BLaER1 treated with 17β-estradiol and CSF1 and Interleukin-3, amounts not matched to agents 10 nM and 100 nM (cell line): ENCODE data around the gene PLEKHM2.
"Not testable (repeated sequence)": the region's sequence is repeated elsewhere in the genome, so short reads cannot be mapped to it uniquely, and the experiment has no call there.

Experiments used
- H3K27ac ChIP-seq, 11 experiments: shearing (Covaris generic); formaldehyde crosslinking; 2 replicates each; pipeline ENCODE4 v1.8.1; 2022
- H3K27me3 ChIP-seq, 11 experiments: shearing (Covaris generic); formaldehyde crosslinking; 2 replicates each; pipeline ENCODE4 v1.8.1; 2022
- H3K36me3 ChIP-seq, 11 experiments: shearing (Covaris generic); formaldehyde crosslinking; 2 replicates each; pipeline ENCODE4 v1.8.1; 2022
- H3K4me1 ChIP-seq, 10 experiments: shearing (Covaris generic); formaldehyde crosslinking; 2 replicates each; pipeline ENCODE4 v1.8.1; 2022
- H3K4me2 ChIP-seq, 11 experiments: shearing (Covaris generic); formaldehyde crosslinking; 2 replicates each; pipeline ENCODE4 v1.8.1; 2022
- H3K4me3 ChIP-seq, 10 experiments: shearing (Covaris generic); formaldehyde crosslinking; 2 replicates each; pipeline ENCODE4 v1.8.1; 2022
- H3K9ac ChIP-seq, 11 experiments: shearing (Covaris generic); formaldehyde crosslinking; 2 replicates each; pipeline ENCODE4 v1.8.1; 2022
- H3K9me3 ChIP-seq, 11 experiments: shearing (Covaris generic); formaldehyde crosslinking; replicated peaks in 1 of 11; 2 replicates each; pipeline ENCODE4 v1.8.1; 2022
- H4K20me1 ChIP-seq, 11 experiments: shearing (Covaris generic); formaldehyde crosslinking; 2 replicates each; pipeline ENCODE4 v1.8.1; 2022
- Cebpa-rat ChIP-seq, 11 experiments: shearing (Covaris generic); IDR thresholded peaks; 2 replicates each; pipeline ENCODE4 v1.8.1; 2022

PLEKHM2 gene, protein sequence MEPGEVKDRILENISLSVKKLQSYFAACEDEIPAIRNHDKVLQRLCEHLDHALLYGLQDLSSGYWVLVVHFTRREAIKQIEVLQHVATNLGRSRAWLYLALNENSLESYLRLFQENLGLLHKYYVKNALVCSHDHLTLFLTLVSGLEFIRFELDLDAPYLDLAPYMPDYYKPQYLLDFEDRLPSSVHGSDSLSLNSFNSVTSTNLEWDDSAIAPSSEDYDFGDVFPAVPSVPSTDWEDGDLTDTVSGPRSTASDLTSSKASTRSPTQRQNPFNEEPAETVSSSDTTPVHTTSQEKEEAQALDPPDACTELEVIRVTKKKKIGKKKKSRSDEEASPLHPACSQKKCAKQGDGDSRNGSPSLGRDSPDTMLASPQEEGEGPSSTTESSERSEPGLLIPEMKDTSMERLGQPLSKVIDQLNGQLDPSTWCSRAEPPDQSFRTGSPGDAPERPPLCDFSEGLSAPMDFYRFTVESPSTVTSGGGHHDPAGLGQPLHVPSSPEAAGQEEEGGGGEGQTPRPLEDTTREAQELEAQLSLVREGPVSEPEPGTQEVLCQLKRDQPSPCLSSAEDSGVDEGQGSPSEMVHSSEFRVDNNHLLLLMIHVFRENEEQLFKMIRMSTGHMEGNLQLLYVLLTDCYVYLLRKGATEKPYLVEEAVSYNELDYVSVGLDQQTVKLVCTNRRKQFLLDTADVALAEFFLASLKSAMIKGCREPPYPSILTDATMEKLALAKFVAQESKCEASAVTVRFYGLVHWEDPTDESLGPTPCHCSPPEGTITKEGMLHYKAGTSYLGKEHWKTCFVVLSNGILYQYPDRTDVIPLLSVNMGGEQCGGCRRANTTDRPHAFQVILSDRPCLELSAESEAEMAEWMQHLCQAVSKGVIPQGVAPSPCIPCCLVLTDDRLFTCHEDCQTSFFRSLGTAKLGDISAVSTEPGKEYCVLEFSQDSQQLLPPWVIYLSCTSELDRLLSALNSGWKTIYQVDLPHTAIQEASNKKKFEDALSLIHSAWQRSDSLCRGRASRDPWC

DNA sequence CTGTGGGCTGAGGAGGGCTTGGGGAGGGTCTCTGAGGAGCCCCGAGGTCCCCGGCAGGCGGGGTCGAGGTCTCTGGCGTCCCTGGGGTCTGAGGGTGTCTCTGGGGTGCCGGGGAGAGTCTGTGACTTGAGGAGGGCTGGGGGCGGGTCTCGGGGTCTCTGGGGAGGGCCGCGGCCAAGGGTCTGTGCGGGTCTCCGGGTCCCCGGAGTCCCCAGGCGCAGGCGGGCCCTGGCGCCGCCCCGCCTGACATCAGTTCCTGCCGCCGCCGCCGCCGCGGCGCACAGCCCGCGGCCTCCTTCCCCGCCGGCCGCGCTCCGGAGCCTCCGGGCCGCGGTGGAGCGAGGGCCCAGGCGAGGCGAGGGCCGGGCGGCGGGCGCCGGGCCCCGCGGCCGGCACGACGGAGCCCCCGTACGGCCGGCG is at the start of gene PLEKHM2:
TSS of gene PLEKHM2 (plus strand) at position 279 of the 420 bp plus-strand sequence. CDS start 239 bp downstream, outside the sequence.
- Histone ChIP-seq H3K27ac (peak within 1 kb of the TSS; percentile 92 to 100 (median 97)), H3K4me1 (peaks cover 42 to 81% (median 57%) of the 10 kb centered on the region in 10 experiments), H3K27me3 (no peaks in the 10 kb centered on the region), H3K4me3 (peak within 1 kb of the TSS; percentile 81 to 98 (median 94)), H4K20me1 (peaks cover 30 to 47% (median 44%) of the 10 kb centered on the region in 11 experiments; a peak in 21 of 22 replicates), H3K4me2 (peak within 1 kb of the TSS; percentile 84 to 98 (median 97)), H3K36me3 (peaks cover 9 to 24% (median 17%) of the 10 kb centered on the region in 11 experiments; a peak in 20 of 22 replicates), H3K9me3 (peaks cover 0 to 7% (median 0%) of the 10 kb centered on the region in 11 experiments; a peak in 1 of 22 replicates), H3K9ac (peak within 1 kb of the TSS; percentile 95 to 100 (median 97))
- TF ChIP-seq Cebpa-rat (IDR thresholded peaks at IDR 0.05), result no peak

DNA sequence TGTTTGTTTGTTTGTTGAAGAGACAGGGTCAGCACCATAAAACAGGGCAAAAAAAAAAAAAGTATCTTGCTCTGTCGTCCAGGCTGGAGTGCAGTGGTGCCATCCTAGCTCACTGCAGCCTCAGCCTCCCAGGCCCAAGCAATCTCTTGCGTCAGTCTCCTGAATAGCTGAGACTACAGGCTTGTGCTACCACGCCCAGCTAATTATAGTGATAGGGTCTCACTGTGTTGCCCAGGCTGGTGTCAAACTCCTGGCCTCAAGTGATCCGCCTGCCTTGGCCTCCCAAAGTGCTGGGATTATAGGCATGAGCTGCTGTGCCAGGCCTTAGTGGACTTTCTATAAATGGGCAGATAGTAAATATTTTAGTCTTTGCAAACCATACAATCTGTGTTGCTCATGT is 47.7 kb upstream of the PLEKHM2 start:
- Histone ChIP-seq H3K27me3 (no peaks in the 10 kb centered on the region), H3K9ac (no peak overlapping the region), H3K4me2 (no peak overlapping the region), H3K4me3 (no peak overlapping the region), H3K4me1 (no peaks in the 10 kb centered on the region), H4K20me1 (peaks cover 0 to 60% (median 44%) of the 10 kb centered on the region in 11 experiments; a peak in 20 of 22 replicates), H3K27ac (no peak overlapping the region), H3K36me3 (peaks cover 100% of the 10 kb centered on the region in 11 experiments), H3K9me3 (no peaks in the 10 kb centered on the region)
- no peak for TF ChIP-seq Cebpa-rat (IDR thresholded peaks at IDR 0.05)

DNA sequence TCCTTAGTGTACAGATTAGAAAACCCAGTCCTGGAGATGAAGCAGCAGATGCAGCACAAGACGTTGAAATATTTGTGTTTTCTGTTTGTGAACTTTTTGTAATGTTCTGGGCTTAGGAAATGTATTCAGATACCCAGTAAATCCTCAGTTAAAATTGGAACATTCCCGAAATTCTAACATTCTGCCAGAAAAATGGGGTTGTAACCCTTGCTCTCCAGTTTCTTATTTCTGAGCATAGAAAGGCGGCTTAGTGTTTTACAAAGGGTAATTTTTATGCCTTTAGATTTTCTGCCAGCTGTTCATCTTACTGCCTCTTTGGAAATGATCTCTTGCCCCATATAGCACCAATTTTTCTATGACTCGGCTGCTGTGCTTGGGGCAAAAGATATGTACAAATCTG is 46.3 kb upstream of the PLEKHM2 start:
- Histone ChIP-seq H3K27me3 (no peaks in the 10 kb centered on the region), H3K4me1 (no peaks in the 10 kb centered on the region), H3K4me2 (no peak overlapping the region), H3K9me3 (no peaks in the 10 kb centered on the region), H4K20me1 (peaks cover 0 to 63% (median 45%) of the 10 kb centered on the region in 11 experiments; a peak in 20 of 22 replicates), H3K27ac (no peak overlapping the region), H3K36me3 (peaks cover 99 to 100% (median 100%) of the 10 kb centered on the region in 11 experiments), H3K4me3 (no peak overlapping the region), H3K9ac (no peak overlapping the region)
- no peak for TF ChIP-seq Cebpa-rat (IDR thresholded peaks at IDR 0.05)

DNA sequence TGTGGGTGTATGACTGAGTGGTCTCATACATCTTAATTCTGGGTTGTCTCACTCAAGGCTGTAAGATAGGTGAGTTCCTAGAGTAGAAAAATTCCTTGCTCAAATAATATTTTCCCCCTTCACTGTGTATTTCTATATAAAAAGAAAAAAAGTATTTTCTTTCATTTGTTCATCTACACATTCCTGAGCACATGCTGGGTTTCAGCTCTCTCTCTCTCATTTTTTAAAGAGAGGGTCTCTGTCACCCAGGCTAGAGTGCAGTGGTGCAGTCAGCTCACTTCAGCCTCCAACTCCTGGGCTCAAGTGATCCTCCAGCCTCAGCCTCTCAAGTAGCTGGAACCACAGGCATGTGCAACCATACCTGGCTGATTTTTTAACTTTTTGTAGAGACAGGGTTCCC is 44.9 kb upstream of the PLEKHM2 start:
- no peak for TF ChIP-seq Cebpa-rat (IDR thresholded peaks at IDR 0.05)
- H3K4me2 ChIP-seq, result no peak overlapping the region
- no peak overlapping the region for H3K9ac ChIP-seq
- no peaks in the 10 kb centered on the region for H3K27me3 ChIP-seq
- peaks cover 0 to 71% (median 52%) of the 10 kb centered on the region in 11 experiments; a peak in 19 of 22 replicates for H4K20me1 ChIP-seq
- H3K9me3 ChIP-seq, result no peaks in the 10 kb centered on the region
- peaks cover 99 to 100% (median 100%) of the 10 kb centered on the region in 11 experiments for H3K36me3 ChIP-seq
- no peak overlapping the region for H3K27ac ChIP-seq
- no peaks in the 10 kb centered on the region for H3K4me1 ChIP-seq
- H3K4me3 ChIP-seq, result no peak overlapping the region

DNA sequence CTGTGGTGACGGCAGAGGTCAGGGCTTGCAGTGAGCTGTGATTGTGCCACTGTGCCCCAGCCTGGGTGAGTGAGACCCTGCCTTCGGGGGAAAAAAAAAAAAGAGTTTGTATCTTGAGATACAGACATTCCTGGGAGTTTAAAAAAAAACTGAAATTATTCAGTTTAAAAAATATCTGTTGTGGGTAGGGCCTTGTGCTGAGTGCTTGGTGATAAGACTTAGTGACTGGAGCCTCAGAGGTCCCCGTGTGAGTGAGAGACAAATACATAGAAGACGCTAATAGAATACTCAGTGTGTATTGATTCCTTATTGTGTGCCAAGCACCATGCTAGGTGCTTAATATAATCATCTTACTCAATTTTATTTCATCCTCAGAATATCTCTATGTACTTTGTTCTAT is 44.2 kb upstream of the PLEKHM2 start:
- Histone ChIP-seq H3K4me2 (no peak overlapping the region), H3K4me3 (no peak overlapping the region), H3K9me3 (no peaks in the 10 kb centered on the region), H3K27me3 (no peaks in the 10 kb centered on the region), H3K9ac (no peak overlapping the region; a peak in 1 of 22 replicates), H3K36me3 (peaks cover 96 to 100% (median 98%) of the 10 kb centered on the region in 11 experiments), H3K4me1 (no peaks in the 10 kb centered on the region), H4K20me1 (peaks cover 0 to 70% (median 48%) of the 10 kb centered on the region in 11 experiments; a peak in 19 of 22 replicates), H3K27ac (no peak overlapping the region)
- no peak for TF ChIP-seq Cebpa-rat (IDR thresholded peaks at IDR 0.05)

DNA sequence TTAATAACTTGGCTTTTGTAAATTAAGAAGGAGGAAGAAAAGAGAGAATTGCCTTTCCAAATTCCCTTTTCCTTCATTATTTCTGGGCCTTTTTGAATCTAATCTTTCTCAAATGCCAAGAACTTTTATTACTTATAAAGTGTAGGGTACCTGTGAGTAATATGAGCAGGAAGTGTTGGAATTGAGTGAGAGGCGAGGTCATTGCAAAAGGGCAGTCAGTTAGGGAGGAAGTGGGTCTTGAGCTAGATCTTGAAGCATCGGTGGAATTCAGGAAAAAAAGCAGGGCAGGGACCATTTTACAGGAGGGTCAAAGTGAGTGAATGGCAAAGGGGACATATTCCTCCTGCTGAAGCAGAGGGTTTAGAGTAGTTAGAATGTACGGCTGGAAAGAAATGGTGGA is 43.5 kb upstream of the PLEKHM2 start:
- H3K9me3 ChIP-seq, result no peaks in the 10 kb centered on the region
- no peaks in the 10 kb centered on the region for H3K27me3 ChIP-seq
- H4K20me1 ChIP-seq, result peaks cover 0 to 70% (median 50%) of the 10 kb centered on the region in 11 experiments; a peak in 19 of 22 replicates
- H3K4me3 ChIP-seq, result no peak overlapping the region
- H3K27ac ChIP-seq, result no peak overlapping the region
- TF ChIP-seq Cebpa-rat (IDR thresholded peaks at IDR 0.05), result no peak
- no peak overlapping the region for H3K4me2 ChIP-seq
- no peaks in the 10 kb centered on the region for H3K4me1 ChIP-seq
- no peak overlapping the region for H3K9ac ChIP-seq
- peaks cover 96 to 100% (median 98%) of the 10 kb centered on the region in 11 experiments for H3K36me3 ChIP-seq

DNA sequence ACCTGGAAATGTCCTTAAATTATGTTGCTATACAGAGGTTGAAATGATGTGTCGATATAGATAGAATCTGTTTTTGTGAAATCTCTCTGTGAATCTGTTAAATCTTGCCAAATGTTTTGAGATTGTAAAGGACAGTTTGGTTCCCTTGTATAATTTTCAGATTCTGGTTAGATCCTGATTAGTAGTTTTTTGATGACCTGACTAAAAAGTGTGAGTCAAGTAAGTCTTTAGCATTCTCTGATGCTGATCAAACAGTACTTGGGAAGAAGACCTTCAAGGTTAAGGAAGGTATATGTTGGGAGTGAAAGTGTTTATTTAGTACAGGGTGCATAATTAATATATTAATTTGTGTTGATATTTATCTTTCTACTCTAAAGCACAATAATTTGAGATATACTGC is 34.2 kb upstream of the PLEKHM2 start:
- H3K4me2 ChIP-seq, result peak overlapping the region in 8 of 11 experiments; percentile 4 to 72 (median 38); a peak in 7 of 22 replicates
- no peak for TF ChIP-seq Cebpa-rat (IDR thresholded peaks at IDR 0.05)
- H4K20me1 ChIP-seq, result peaks cover 0 to 40% (median 18%) of the 10 kb centered on the region in 11 experiments; a peak in 15 of 22 replicates
- peak overlapping the region in 5 of 11 experiments; percentile 16 to 58 (median 52); a peak in 5 of 22 replicates for H3K9ac ChIP-seq
- H3K9me3 ChIP-seq, result no peaks in the 10 kb centered on the region
- H3K27ac ChIP-seq, result peak overlapping the region in 8 of 11 experiments; percentile 10 to 71 (median 62); a peak in 12 of 22 replicates
- peaks cover 0 to 16% (median 9%) of the 10 kb centered on the region in 10 experiments; a peak in 11 of 20 replicates for H3K4me1 ChIP-seq
- no peaks in the 10 kb centered on the region for H3K27me3 ChIP-seq
- H3K36me3 ChIP-seq, result peaks cover 96 to 100% (median 99%) of the 10 kb centered on the region in 11 experiments
- no peak overlapping the region for H3K4me3 ChIP-seq

DNA sequence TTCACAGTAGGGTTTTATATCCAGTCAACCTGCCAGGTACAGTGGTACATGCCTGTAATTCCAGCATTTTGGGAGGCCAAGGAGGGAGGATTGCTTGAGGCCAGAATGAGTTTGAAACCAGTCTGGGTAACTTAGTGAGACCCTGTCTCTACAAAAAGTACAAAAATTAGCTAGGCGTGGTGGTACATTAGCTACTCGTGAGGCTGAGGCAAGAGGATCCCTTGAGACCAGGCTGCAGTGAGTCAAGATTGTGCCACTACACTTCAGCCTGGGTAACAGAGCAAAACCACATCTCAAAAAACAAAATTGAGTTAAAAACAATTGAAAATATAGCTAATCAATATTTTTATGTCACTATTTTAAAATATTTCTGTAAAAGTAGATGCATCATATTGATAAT is 33.7 kb upstream of the PLEKHM2 start:
- Histone ChIP-seq H3K9me3 (no peaks in the 10 kb centered on the region), H3K4me3 (no peak overlapping the region), H4K20me1 (peaks cover 0 to 40% (median 14%) of the 10 kb centered on the region in 11 experiments; a peak in 14 of 22 replicates), H3K27me3 (no peaks in the 10 kb centered on the region), H3K4me1 (peaks cover 0 to 16% (median 9%) of the 10 kb centered on the region in 10 experiments; a peak in 11 of 20 replicates), H3K4me2 (peak overlapping the region in 8 of 11 experiments; percentile 4 to 72 (median 38); a peak in 10 of 22 replicates), H3K36me3 (peaks cover 96 to 100% (median 99%) of the 10 kb centered on the region in 11 experiments), H3K9ac (peak overlapping the region in 5 of 11 experiments; percentile 16 to 58 (median 52); a peak in 5 of 22 replicates), H3K27ac (peak overlapping the region in 8 of 11 experiments; percentile 10 to 71 (median 62); a peak in 13 of 22 replicates)
- TF ChIP-seq Cebpa-rat (IDR thresholded peaks at IDR 0.05), result peak in 2 of 11 experiments; percentile 38 to 41; a peak in 2 of 22 replicates

DNA sequence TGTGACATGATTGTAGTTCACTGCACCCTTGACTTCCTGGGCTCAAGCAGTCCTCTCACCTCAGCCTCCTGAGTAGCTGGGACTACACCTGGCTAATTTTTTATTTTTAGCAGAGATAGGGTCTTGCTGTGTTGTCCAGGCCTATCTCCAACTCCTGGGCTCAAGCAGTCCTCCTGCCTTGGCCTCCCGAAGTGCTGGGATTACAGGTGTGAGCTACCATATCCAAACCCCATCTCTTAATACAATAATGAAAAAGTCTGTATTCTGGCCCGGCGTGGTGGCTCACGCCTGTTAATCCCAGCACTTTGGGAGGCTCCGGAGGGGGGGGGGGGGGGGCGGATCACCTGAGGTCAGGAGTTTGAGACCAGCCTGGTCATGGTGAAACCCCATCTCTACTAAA is 32.0 kb upstream of the PLEKHM2 start:
- H3K36me3 ChIP-seq, result peaks cover 93 to 100% (median 99%) of the 10 kb centered on the region in 11 experiments
- H3K4me2 ChIP-seq, result not testable (repeated sequence)
- peaks cover 0 to 28% (median 9%) of the 10 kb centered on the region in 11 experiments; a peak in 10 of 22 replicates for H4K20me1 ChIP-seq

More for the DNA sequence above, 32.0 kb upstream of the PLEKHM2 start:
- peak overlapping the region in 1 of 11 experiments; percentile 70; a peak in 1 of 22 replicates for H3K27ac ChIP-seq
- H3K4me3 ChIP-seq, H3K27me3 ChIP-seq, H3K9ac ChIP-seq, H3K9me3 ChIP-seq: not testable (repeated sequence)
- H3K4me1 ChIP-seq, result peaks cover 9 to 27% (median 17%) of the 10 kb centered on the region in 10 experiments; a peak in 18 of 20 replicates
